ENCODE data around the gene GALNT9.

Gene GALNT9

DNA sequence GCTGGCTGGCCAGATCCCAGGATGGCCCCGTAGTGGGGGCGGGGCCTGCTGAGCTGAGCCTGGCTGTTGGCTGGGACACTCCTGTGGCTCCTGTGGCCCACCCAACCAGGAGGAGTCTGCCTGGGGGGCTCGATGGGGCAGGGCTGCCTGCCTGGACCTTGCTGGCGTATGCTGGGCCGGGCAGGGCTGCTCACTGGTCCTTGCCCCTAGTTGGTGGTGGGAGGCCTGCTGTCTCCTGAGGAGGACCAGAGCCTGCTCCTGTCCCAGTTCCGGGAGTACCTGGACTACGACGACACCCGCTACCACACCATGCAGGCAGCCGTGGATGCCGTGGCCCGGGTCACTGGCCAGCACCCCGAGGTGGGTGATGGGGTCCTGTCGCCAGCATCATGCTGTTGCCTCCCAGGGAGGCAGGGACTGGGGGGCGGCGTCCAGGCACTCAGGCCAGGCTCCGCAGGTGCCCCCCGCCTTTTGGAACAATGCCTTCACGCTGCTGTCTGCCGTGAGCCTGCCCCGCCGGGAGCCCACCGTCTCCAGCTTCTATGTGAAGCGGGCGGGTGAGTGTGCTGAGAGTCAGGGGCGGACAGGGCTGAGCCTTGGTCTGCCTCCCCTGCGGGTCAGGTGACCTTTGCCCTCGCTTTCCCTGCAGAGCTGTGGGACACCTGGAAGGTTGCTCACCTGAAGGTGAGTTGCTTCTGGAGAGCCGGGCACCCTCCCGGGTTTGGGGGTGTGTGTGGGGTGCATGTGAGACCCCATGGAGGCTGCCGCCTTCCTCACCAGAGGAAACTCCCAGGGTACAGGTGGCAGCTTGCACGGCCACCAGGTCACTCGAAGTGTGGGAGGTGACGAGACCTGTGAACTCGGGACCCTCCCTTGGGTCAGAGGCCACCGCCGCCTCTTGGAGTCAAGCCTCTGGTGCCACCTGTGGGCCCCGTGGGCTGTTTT lies 181.7 kb downstream of the GALNT9 start:
- no peak for DNase-seq (ENCODE audit: low read depth)
- H3K4me3 ChIP-seq (ENCODE audit: control insufficient read depth, low read depth, low read length), result no peak overlapping the region
- TF ChIP-seq, protein P1, sequence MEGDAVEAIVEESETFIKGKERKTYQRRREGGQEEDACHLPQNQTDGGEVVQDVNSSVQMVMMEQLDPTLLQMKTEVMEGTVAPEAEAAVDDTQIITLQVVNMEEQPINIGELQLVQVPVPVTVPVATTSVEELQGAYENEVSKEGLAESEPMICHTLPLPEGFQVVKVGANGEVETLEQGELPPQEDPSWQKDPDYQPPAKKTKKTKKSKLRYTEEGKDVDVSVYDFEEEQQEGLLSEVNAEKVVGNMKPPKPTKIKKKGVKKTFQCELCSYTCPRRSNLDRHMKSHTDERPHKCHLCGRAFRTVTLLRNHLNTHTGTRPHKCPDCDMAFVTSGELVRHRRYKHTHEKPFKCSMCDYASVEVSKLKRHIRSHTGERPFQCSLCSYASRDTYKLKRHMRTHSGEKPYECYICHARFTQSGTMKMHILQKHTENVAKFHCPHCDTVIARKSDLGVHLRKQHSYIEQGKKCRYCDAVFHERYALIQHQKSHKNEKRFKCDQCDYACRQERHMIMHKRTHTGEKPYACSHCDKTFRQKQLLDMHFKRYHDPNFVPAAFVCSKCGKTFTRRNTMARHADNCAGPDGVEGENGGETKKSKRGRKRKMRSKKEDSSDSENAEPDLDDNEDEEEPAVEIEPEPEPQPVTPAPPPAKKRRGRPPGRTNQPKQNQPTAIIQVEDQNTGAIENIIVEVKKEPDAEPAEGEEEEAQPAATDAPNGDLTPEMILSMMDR (conservative IDR thresholded peaks at IDR 0.05; ENCODE audit: control insufficient read depth, insufficient read depth, low read depth, low read length), result no peak

DNA sequence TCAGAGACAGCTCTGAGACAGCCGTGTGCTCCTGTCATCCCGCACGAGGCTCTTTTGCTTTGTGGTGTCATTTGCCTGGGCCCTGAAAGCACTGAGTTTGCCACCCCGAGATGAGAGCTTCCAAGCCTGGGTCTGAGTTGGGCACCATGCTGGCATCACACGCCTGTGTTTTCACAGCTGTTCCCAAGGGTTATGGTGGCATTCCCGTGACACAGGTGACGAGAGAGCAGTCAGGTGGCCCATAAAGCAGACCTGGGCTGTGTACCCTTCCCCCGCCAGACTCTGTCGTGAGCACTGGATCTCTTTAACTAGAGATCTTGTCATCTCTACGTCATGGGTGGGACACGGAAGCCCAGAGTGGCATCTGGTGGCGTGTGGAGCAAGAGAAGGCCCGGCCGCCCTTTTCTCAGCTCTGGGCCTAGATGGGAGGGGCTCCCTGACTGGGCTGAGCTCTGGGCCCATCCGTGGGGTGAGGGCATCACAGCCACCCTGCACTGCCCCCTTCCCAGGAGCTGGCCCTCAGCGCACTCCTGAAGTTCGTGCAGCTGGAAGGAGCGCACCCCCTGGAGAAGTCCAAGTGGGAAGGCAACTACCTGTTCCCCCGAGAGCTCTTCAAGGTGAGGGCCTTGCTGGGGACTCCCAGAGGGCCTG lies 182.5 kb downstream of the GALNT9 start:
- TF ChIP-seq, protein P1 (conservative IDR thresholded peaks at IDR 0.05; ENCODE audit: control insufficient read depth, insufficient read depth, low read depth, low read length), result no peak
- no peak overlapping the region for H3K4me3 ChIP-seq (ENCODE audit: control insufficient read depth, low read depth, low read length)
- no peak for DNase-seq (ENCODE audit: low read depth)

Data from fibroblast of mammary gland (primary cell).